ENCODE measurements around the gene CTNNA2.

DNA sequence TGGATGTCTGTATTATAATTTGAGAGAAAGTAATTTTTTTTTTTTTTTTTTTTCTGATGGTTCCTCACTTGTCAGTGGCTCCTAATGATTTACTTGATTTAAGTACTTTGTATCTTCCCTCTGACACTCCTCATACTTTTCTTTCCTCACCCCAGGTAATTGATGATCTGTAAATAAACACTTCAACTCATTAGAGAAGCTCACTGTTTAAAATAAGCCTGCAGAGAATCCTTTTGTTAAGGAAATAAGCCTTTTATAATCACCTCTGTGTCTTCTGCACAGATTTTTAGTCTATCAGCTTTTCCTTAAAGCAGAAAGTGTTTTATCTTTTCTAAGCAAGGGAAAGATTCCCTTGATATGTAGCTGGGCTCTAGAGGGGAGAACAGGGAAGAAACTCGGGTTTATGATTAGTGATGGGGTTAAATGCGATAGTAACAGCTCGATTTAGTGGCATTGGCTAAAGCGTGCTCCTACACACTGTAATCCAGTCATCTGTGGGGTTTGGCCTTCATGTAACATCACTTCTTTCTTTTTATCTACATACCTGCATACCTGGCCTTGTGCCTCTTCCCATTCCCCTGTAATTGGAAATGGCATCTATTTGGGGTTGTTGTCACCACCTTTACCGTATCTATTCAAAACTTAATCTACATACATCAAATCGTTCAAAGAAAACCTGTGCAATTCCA is 851.8 kb downstream of the CTNNA2 start:
- TF ChIP-seq, protein P1, sequence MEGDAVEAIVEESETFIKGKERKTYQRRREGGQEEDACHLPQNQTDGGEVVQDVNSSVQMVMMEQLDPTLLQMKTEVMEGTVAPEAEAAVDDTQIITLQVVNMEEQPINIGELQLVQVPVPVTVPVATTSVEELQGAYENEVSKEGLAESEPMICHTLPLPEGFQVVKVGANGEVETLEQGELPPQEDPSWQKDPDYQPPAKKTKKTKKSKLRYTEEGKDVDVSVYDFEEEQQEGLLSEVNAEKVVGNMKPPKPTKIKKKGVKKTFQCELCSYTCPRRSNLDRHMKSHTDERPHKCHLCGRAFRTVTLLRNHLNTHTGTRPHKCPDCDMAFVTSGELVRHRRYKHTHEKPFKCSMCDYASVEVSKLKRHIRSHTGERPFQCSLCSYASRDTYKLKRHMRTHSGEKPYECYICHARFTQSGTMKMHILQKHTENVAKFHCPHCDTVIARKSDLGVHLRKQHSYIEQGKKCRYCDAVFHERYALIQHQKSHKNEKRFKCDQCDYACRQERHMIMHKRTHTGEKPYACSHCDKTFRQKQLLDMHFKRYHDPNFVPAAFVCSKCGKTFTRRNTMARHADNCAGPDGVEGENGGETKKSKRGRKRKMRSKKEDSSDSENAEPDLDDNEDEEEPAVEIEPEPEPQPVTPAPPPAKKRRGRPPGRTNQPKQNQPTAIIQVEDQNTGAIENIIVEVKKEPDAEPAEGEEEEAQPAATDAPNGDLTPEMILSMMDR (IDR thresholded peaks at IDR 0.05) = no peak
- TF ChIP-seq EZH2 (IDR thresholded peaks at IDR 0.05) = no peak

Measured in neural progenitor cell (in vitro differentiated cells).